Measurements from ENCODE around the gene CNN3. TPM values are rescaled to one million over a fixed set of nuclear protein-coding genes. Genes with fewer than 3 reads are reported as not detected.

The CNN3 gene
- total and polyA plus RNA-seq, 2 donors (not counting 1 experiment from before 2014, with no cell fraction given), result 2.3 to 17.2 TPM

DNA sequence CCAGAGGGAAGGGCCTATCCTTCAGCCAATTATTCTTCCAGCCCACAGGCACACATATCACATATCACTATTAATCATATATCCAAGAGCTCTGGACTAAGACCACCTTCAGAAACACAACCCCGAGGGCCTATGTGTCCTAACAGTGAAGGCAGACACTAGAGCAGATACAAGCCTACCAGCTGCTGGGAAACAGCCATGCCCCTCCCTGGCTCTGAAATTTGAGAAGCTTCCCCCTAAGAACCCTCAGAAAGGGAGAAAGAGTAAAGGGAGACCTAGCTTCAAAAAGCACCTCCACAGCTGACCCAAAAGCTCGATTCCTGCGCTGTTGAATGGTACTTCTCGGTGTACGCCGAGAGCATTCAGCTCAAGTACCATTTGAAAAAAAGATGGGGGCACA lies 17.4 kb downstream of the CNN3 start:
- no CpG with 5 or more reads among the region's 6 CpGs for WGBS (ENCODE audit: insufficient coverage)
- Histone ChIP-seq H3K4me3 (ENCODE audit: control extremely low read depth in 1 of 5, extremely low read depth in 1 of 5, insufficient read depth in 1 of 5, low read depth in 2 of 5, low read length in 4 of 5) (no peak overlapping the region), H2AFZ (ENCODE audit: insufficient read depth, low read depth, low read length, poor library complexity, severe bottlenecking) (no peak overlapping the region), H4K20me1 (ENCODE audit: control insufficient read depth, insufficient read depth, low read length, poor library complexity, severe bottlenecking) (no peaks in the 10 kb centered on the region), H3K4me1 (ENCODE audit: control insufficient read depth in 2 of 2, insufficient read depth in 2 of 2, low read length in 2 of 2) (no peaks in the 10 kb centered on the region), H3K27me3 (replicated peaks in 1 of 4; ENCODE audit: control extremely low read depth in 1 of 4, control insufficient read depth in 3 of 4, insufficient read depth in 4 of 4, low read length in 3 of 4) (peaks cover 0 to 5% (median 0%) of the 10 kb centered on the region in 4 experiments), H3K27ac (ENCODE audit: low read length in 2 of 2) (no peak overlapping the region), H3K9me3 (ENCODE audit: control extremely low read depth in 1 of 3, control insufficient read depth in 2 of 3, insufficient read depth in 1 of 3, low read length in 2 of 3) (no peaks in the 10 kb centered on the region), H3K79me2 (ENCODE audit: control insufficient read depth, insufficient read depth, low read length) (no peaks in the 10 kb centered on the region), H3K4me2 (replicated peaks; ENCODE audit: low read depth, low read length, poor library complexity, severe bottlenecking) (no peak overlapping the region), H3K36me3 (replicated peaks in 1 of 2; ENCODE audit: control extremely low read depth in 1 of 2, control insufficient read depth in 1 of 2, extremely low read depth in 1 of 2, insufficient read depth in 2 of 2, low read length in 1 of 2) (no peaks in the 10 kb centered on the region), H3K9ac (ENCODE audit: low read length) (no peak overlapping the region)
- DNase-seq, result no peak
- H3K4me3 Mint-ChIP-seq, result no peak overlapping the region
- ChIA-PET CTCF (no interaction called here), POLR2A (interaction anchor here (0.6 kb wide), 1 partner anchor 40 kb away, joined by 3 read pairs; no protein-coding TSS in a partner anchor)
- peaks cover 18% of the 10 kb centered on the region for H3K27me3 Mint-ChIP-seq
- no peaks in the 10 kb centered on the region for H3K9me3 Mint-ChIP-seq (ENCODE audit: insufficient read depth)
- H3K4me1 Mint-ChIP-seq, result no peaks in the 10 kb centered on the region
- no peak overlapping the region for H3K27ac Mint-ChIP-seq
- no peak for ATAC-seq (ENCODE audit: low read depth)
- no peak for TF ChIP-seq EZH2 (IDR thresholded peaks at IDR 0.05; ENCODE audit: borderline replicate concordance, insufficient read depth, low read depth, low read length, poor library complexity, severe bottlenecking)
- TF ChIP-seq, protein P1, sequence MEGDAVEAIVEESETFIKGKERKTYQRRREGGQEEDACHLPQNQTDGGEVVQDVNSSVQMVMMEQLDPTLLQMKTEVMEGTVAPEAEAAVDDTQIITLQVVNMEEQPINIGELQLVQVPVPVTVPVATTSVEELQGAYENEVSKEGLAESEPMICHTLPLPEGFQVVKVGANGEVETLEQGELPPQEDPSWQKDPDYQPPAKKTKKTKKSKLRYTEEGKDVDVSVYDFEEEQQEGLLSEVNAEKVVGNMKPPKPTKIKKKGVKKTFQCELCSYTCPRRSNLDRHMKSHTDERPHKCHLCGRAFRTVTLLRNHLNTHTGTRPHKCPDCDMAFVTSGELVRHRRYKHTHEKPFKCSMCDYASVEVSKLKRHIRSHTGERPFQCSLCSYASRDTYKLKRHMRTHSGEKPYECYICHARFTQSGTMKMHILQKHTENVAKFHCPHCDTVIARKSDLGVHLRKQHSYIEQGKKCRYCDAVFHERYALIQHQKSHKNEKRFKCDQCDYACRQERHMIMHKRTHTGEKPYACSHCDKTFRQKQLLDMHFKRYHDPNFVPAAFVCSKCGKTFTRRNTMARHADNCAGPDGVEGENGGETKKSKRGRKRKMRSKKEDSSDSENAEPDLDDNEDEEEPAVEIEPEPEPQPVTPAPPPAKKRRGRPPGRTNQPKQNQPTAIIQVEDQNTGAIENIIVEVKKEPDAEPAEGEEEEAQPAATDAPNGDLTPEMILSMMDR (IDR thresholded peaks at IDR 0.05), result no peak
- intact Hi-C loops (cut with micrococcal nuclease), result no loop called here

DNA sequence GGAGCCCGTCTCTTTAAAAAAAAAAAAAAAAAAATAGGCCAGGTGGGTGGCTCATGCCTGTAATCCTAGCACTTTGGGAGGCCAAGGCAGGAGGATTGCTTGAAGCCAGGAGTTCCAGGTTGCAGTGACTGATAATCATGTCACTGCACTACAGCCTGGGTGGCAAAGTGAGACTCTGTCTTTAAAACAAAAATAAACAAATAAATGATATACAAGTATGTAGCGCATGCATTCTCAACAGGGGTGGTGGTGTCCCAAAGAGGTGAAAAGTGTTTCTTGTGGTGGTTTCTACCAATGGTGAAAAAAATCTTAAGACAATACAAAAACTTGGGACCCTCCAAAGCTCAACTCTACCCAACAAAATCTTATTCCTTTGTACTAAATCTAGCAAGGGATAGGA lies 17.9 kb downstream of the CNN3 start:
- H3K4me3 Mint-ChIP-seq, result no peak overlapping the region
- Histone ChIP-seq H3K4me1 (ENCODE audit: control insufficient read depth in 2 of 2, insufficient read depth in 2 of 2, low read length in 2 of 2) (no peaks in the 10 kb centered on the region), H3K4me2 (replicated peaks; ENCODE audit: low read depth, low read length, poor library complexity, severe bottlenecking) (no peak overlapping the region), H3K9ac (ENCODE audit: low read length) (no peak overlapping the region), H3K79me2 (ENCODE audit: control insufficient read depth, insufficient read depth, low read length) (no peaks in the 10 kb centered on the region), H3K27ac (ENCODE audit: low read length in 2 of 2) (no peak overlapping the region), H3K4me3 (ENCODE audit: control extremely low read depth in 1 of 5, extremely low read depth in 1 of 5, insufficient read depth in 1 of 5, low read depth in 2 of 5, low read length in 4 of 5) (no peak overlapping the region), H2AFZ (ENCODE audit: insufficient read depth, low read depth, low read length, poor library complexity, severe bottlenecking) (no peak overlapping the region), H3K36me3 (replicated peaks in 1 of 2; ENCODE audit: control extremely low read depth in 1 of 2, control insufficient read depth in 1 of 2, extremely low read depth in 1 of 2, insufficient read depth in 2 of 2, low read length in 1 of 2) (no peaks in the 10 kb centered on the region), H3K27me3 (replicated peaks in 1 of 4; ENCODE audit: control extremely low read depth in 1 of 4, control insufficient read depth in 3 of 4, insufficient read depth in 4 of 4, low read length in 3 of 4) (peaks cover 0 to 2% (median 0%) of the 10 kb centered on the region in 4 experiments), H3K9me3 (ENCODE audit: control extremely low read depth in 1 of 3, control insufficient read depth in 2 of 3, insufficient read depth in 1 of 3, low read length in 2 of 3) (no peaks in the 10 kb centered on the region), H4K20me1 (ENCODE audit: control insufficient read depth, insufficient read depth, low read length, poor library complexity, severe bottlenecking) (no peaks in the 10 kb centered on the region)
- TF ChIP-seq EZH2 (IDR thresholded peaks at IDR 0.05; ENCODE audit: borderline replicate concordance, insufficient read depth, low read depth, low read length, poor library complexity, severe bottlenecking), result no peak
- TF ChIP-seq, protein P1 (IDR thresholded peaks at IDR 0.05), result no peak
- ATAC-seq (ENCODE audit: low read depth) (no peak), DNase-seq (no peak)
- intact Hi-C loops (cut with micrococcal nuclease), result no loop called here
- CTCF ChIA-PET, result interaction anchor here (1.7 kb wide), 1 partner anchor 55 kb away, joined by 6 read pairs; no protein-coding TSS in a partner anchor
- H3K27me3 Mint-ChIP-seq, result peaks cover 18% of the 10 kb centered on the region
- no peaks in the 10 kb centered on the region for H3K4me1 Mint-ChIP-seq
- H3K27ac Mint-ChIP-seq, result no peak overlapping the region
- no peaks in the 10 kb centered on the region for H3K9me3 Mint-ChIP-seq (ENCODE audit: insufficient read depth)
- POLR2A ChIA-PET, result no interaction called here
- 100% methylated on average over 1 of the region's 2 CpGs for WGBS (ENCODE audit: insufficient coverage)

Data from B cell (primary cell).